ENCODE results near the gene PDE1C.

The PDE1C gene

DNA sequence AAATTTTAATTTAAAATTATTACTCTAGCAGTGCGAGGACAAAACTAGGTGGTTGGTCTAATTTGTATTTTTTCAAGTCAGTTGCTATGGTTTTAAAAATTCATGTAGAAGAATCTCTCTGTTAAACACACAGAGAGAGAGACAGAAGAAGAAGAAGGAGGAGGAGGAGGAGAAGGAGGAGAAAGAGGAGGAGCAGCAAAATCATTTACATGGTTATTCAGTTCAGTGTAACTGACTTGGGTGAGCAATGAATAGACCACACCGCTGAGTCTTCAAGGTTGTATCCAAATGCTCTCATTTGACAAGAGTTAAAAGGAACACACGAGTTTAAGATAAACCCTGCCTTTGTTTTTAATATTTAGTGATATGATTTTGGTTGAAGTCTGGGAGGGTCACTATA, 131.1 kb downstream of the PDE1C start:
- in situ Hi-C loops (cut with MboI; ENCODE audit: low sequenced_read_pairs, unreplicated experiment) = no loop called here
- DNase-seq (ENCODE audit: low spot score) = no peak
- TF ChIP-seq, protein P1, sequence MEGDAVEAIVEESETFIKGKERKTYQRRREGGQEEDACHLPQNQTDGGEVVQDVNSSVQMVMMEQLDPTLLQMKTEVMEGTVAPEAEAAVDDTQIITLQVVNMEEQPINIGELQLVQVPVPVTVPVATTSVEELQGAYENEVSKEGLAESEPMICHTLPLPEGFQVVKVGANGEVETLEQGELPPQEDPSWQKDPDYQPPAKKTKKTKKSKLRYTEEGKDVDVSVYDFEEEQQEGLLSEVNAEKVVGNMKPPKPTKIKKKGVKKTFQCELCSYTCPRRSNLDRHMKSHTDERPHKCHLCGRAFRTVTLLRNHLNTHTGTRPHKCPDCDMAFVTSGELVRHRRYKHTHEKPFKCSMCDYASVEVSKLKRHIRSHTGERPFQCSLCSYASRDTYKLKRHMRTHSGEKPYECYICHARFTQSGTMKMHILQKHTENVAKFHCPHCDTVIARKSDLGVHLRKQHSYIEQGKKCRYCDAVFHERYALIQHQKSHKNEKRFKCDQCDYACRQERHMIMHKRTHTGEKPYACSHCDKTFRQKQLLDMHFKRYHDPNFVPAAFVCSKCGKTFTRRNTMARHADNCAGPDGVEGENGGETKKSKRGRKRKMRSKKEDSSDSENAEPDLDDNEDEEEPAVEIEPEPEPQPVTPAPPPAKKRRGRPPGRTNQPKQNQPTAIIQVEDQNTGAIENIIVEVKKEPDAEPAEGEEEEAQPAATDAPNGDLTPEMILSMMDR (IDR thresholded peaks at IDR 0.05; ENCODE audit: borderline replicate concordance, control extremely low read depth, extremely low read depth, insufficient read depth, missing control alignments) = no peak

DNA sequence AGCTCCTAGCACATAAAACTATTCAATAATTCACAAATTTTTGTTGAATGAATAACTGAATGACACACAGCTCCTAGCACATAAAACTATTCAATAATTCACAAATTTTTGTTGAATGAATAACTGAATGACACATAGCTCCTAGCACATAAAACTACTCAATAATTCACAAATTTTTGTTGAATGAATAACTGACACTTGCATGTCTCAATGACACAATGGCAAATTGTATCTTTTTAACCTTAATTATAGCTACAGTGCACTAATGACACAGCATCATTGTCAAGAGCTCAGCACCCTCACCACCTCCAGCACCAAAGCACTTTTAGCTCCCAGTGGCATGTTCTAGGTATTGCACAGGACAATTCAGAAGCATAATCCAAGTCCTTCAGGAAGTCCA, 131.6 kb downstream of the PDE1C start:
- TF ChIP-seq, protein P1 (IDR thresholded peaks at IDR 0.05; ENCODE audit: borderline replicate concordance, control extremely low read depth, extremely low read depth, insufficient read depth, missing control alignments) = no peak
- in situ Hi-C loops (cut with MboI; ENCODE audit: low sequenced_read_pairs, unreplicated experiment) = no loop called here
- DNase-seq (ENCODE audit: low spot score) = no peak

DNA sequence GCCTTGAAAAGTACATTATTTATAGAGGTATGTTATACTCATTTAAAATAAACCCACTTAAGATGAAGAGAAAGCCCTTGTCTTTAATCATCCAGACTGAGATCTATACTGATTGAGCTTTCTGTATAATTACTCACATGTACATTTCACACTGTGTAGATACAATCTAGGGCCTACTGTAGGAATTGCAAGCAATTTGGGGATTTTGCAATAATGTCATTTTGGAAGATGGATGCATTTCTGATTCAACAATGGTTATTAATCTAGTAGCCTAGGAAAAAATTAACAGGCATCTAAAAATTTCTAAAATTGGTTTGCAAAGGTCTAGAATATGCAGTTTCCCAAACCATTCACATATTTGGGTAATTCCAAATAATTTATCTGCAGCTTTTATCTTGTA, 132.2 kb downstream of the PDE1C start:
- in situ Hi-C loops (cut with MboI; ENCODE audit: low sequenced_read_pairs, unreplicated experiment) = no loop called here
- DNase-seq (ENCODE audit: low spot score) = no peak
- TF ChIP-seq, protein P1 (IDR thresholded peaks at IDR 0.05; ENCODE audit: borderline replicate concordance, control extremely low read depth, extremely low read depth, insufficient read depth, missing control alignments) = no peak

DNA sequence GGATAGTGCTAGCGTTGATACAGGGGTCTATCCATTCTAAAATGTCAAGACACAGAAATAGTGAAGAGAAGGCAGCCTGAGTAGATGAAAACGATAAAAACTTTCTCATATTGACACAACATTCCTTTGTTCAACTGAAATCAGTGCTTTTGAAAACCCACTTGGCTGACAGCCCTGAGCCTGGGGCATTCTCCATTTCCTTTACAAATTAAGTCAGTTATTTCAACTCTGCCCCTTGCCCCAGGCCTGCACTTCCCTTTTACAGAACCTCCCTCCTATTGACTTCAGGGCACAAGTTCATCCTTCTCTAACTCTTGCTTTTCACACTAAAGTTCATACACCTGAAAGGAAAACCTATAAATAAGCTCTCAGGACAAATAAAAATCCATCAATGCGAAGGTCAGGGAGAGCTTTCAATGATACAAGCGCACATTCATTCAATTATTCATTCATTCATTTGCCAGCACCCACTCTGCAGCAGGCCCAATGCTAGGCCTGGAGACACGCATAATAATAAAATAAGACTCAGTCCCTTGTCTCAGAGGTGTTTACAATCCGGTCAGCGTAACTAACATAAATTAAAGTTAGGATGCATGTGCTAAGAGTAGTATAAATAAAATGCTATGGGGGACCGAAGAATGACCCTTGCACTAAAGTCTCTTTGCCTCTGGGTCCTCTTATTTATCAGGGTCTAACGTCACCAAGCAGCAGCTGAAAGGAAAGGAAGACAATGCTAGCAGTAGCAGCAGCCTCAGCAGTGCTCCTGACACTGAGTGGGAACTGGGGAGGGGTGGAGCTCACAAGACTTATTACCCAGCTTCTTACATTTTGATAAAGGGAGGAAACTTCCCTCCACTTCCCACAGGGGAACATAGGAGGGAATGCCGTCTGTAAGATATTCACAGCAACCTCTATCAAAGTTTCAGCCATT, 134.8 kb downstream of the PDE1C start:
- in situ Hi-C loops (cut with MboI; ENCODE audit: low sequenced_read_pairs, unreplicated experiment) = no loop called here
- TF ChIP-seq, protein P1 (IDR thresholded peaks at IDR 0.05; ENCODE audit: borderline replicate concordance, control extremely low read depth, extremely low read depth, insufficient read depth, missing control alignments) = no peak
- no peak for DNase-seq (ENCODE audit: low spot score)

DNA sequence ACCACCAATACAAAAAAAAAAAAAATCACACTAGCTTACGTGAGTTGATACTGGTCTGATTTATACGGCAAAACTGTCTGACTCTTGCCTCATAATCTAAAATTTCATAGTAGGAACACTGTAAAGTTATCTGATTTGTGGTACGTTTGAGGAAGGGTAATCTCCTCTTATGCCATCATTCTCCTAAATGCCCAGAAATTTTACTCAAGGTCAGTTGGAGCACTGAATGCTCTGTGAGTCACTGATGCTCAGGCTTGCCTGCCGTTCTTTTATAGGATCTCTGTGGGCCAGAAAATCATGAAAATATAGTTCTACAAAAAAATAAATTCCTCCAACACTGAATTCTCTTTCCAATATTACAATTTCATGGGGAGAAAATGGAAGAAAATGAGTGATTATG, 135.7 kb downstream of the PDE1C start:
- in situ Hi-C loops (cut with MboI; ENCODE audit: low sequenced_read_pairs, unreplicated experiment) = no loop called here
- no peak for DNase-seq (ENCODE audit: low spot score)
- TF ChIP-seq, protein P1 (IDR thresholded peaks at IDR 0.05; ENCODE audit: borderline replicate concordance, control extremely low read depth, extremely low read depth, insufficient read depth, missing control alignments) = no peak

DNA sequence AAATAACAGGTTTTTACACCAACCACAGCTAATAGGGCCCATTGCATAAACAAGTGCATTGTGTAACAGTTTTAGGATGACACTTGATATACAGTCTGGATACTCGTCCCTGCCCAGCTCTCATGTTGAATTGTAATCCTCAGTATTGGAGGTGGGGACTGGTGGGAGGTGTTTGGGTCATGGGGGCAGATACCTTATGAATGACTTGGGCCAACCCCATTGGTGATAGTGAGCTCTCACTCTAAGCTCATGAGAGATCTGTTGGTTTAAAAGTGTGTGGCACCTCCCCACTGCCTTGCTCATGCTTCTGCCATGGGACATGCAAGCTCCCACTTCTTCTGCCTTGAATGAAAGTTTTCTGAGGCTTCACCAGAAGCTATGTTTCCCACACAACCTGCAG, 136.7 kb downstream of the PDE1C start:
- no peak for DNase-seq (ENCODE audit: low spot score)
- TF ChIP-seq, protein P1 (IDR thresholded peaks at IDR 0.05; ENCODE audit: borderline replicate concordance, control extremely low read depth, extremely low read depth, insufficient read depth, missing control alignments) = no peak
- in situ Hi-C loops (cut with MboI; ENCODE audit: low sequenced_read_pairs, unreplicated experiment) = no loop called here

All from GM13976 (cell line).